GM21390 (cell line): ENCODE results near the gene SLC29A3.

Source experiments
- ATAC-seq: cut with Tn5 transposase; IDR thresholded peaks from one replicate; pipeline ENCODE4 v1.9.1; 2021; ENCODE audit not compliant: unreplicated experiment

The SLC29A3 gene

DNA sequence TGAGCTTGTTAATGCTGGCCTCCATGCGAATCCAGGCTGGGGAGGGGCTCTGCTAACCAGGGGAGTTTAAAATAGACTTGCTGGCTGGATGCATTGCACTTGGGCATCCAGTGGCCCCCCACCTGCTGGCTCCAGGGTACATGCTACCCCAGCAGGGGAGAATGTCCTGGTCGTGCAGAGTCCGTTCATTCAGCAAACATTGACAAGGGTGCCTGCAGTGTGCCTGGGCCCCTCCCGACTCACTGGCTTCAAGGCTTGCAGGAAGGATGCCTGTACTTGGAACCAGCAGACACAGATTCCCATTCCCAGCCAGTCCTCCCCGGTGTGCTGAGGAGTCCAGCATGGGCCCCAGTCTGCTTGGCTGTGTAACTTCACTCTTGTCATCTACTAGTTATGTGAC is 1.5 kb downstream of the SLC29A3 start:
- no peak for ATAC-seq

DNA sequence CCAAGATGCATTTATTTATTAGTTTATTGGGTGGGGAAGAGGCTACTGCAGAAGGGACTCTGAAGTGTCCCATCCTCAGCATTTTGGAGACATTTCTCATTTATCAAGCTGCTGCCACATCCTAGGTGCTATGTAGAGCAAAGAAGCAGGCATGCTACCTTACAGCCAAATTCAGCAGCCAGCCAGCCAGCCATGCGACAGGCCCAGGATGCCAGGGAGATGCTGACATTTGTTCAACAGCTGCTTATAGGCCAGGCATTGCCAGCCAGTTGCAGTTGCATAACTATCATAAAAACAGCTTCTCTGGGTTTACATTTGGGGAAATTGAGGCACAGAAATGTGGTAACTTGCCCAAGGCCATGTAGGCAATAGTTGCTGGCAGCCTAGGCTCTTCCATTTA is 2.3 kb downstream of the SLC29A3 start:
- no peak for ATAC-seq

- no peak for ATAC-seq
Measured at GRCh38 chr10:71323407-71323806, 4.3 kb downstream of the SLC29A3 start.

DNA sequence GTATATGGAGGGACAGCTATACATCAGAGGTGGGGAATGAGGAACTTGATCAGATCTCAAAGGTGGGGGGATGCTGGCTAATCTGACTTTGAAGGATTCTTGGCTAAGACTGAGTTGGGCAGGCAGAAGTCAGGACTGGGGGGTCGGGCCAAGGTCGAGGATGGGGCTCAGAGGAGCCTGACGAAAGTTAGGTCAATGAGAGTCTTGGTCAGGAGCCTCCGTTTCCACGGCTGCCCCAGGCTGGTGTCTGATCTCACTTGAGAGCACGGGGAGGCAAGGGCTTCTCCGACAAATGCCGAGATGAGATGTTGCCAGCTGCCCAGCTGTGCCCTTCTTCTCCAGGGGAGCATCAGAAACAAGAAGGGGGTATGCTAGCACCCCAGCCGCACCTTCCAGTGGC is 5.7 kb downstream of the SLC29A3 start:
- no peak for ATAC-seq

DNA sequence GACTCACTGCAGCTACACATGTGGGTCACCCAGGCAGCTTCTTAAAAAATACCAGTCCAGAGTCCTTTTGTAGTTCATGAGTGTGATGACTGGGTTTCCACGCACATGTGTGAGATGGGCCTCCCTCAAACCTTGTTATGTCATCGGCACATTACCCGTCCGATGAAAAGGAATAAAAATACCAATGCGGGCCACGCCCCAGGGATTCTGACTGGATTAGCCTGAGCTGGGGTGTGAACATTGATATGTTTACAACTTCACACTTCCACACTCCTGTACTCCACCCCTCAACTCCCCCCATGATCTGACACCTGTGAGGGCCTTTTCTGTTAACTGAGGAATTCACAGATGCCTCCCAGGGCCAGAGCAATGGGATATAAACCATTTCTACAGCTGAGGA is 6.2 kb downstream of the SLC29A3 start:
- ATAC-seq: no peak

DNA sequence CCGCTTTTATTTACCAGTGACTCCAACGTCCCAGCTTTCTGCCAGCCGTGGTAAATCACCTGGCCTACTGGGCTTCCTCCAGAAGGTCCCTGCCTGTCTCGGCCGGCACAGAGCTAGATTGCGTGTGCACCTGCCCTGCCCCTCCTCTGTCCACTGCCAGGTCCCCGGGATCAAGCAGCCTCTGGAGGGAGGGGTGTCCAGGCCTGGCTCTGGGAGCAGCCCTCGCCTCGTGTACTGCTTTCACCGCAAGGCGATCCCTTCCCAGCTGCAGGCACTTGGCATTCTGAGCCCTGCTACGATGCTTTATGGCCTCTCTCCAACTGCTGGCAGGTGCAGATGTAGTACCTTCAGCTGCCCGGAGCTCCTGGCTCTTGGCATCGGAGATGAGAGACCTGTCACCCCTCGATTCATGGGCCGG is 7.4 kb downstream of the SLC29A3 start:
- ATAC-seq: no peak

- no peak for ATAC-seq
Measured at GRCh38 chr10:71330789-71331404, 11.8 kb downstream of the SLC29A3 start.

DNA sequence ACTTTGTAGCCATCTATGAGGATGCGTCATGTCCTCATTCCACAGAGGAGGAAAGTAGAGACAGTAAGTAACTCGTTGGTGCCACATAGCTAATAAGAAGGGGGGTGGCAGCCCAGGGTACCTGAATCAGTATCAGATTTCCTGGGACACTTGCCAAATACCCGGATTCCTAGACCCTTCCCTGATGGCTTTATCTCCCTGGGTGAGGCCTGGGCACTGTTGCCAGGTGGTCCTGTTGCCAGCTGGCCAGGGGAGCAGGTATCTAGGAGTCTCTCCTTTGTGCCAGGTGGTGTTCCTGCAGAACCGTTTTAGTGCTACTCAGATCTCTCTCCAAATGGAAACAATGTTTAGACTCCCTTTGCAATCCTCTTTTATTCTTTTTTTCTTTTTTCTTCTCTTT is 12.7 kb downstream of the SLC29A3 start:
- no peak for ATAC-seq

GRCh38 chr10:71332466-71332865 is 13.4 kb downstream of the SLC29A3 start:
- ATAC-seq: no peak

- ATAC-seq: no peak
Measured at GRCh38 chr10:71333129-71333887, 14.2 kb downstream of the SLC29A3 start.

DNA sequence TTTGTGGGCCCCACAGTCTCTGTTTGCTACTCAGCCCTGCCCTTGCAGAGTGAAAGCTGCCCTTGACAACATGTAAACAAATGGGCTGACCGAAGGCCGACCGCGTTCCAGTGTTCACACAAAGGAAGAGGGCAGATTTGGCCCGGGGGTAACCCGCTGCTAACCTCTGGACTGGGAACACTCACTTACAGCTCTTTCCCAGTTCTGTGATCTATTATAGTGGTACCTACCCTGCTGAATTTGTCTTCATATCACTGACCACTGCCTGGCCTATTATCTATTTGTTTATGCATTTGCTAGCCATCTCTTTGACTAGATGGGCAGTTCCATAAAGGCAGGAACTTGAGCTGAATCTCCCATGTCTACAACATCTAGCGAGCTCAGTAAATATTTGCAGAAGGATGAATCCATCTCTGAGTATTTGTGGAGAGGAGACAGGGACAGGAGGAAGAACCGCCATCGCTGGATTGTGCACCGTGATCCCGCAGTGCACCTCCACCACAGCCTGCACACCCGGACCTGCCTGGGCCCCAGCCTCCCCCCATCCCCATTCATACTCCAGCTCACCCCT is 15.2 kb downstream of the SLC29A3 start:
- ATAC-seq: no peak

DNA sequence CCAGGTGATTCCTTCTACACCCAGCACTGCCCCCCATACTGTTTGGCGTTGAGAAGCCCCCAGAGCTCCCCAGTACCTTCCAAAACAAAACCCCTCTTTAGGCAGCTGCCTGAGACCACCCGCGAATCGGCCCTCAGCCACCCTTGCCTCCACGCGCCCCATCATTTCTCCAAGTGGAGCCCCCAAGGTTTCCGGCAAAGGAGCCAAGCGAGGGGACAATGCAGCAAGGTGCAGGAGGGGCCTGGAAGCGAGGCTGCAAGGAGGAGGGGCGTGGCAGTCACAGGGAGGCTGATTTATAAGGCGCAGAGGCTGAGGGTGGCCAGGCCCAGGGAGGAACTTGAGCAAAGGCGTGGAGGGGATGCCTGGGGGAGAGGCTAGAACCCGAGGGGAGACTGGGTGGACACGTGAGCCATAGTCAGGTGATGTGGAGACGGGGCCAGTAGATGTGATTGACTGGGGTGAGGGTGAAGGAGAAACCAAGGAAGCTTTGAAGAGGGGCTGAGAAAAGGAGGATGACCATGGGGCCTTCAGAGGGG is 16.2 kb downstream of the SLC29A3 start:
- ATAC-seq: no peak

DNA sequence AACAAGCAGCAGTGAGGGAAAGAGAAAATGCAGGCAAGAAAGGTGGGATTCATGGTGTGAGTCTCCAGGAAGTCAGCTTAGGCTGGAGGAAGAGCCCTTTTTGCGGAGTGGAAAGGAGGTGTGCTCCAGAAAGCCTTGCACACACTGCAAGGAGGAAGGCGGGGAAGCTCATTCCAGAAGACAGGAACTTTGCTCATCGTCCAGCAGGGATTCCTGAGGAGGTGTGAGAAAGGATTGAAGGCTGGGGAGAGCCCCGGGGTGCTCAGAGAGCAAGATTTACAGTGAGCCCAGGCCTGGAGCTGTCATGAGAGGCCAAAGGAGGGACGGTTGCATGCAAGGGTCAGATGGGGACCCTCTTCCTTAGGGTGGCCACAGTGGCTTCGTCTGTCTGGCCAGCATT is 17.6 kb downstream of the SLC29A3 start:
- ATAC-seq: no peak

- ATAC-seq: no peak
Measured at GRCh38 chr10:71337219-71337701, 18.2 kb downstream of the SLC29A3 start.

GRCh38 chr10:71338728-71339495 is 19.9 kb downstream of the SLC29A3 start:
- ATAC-seq: no peak

DNA sequence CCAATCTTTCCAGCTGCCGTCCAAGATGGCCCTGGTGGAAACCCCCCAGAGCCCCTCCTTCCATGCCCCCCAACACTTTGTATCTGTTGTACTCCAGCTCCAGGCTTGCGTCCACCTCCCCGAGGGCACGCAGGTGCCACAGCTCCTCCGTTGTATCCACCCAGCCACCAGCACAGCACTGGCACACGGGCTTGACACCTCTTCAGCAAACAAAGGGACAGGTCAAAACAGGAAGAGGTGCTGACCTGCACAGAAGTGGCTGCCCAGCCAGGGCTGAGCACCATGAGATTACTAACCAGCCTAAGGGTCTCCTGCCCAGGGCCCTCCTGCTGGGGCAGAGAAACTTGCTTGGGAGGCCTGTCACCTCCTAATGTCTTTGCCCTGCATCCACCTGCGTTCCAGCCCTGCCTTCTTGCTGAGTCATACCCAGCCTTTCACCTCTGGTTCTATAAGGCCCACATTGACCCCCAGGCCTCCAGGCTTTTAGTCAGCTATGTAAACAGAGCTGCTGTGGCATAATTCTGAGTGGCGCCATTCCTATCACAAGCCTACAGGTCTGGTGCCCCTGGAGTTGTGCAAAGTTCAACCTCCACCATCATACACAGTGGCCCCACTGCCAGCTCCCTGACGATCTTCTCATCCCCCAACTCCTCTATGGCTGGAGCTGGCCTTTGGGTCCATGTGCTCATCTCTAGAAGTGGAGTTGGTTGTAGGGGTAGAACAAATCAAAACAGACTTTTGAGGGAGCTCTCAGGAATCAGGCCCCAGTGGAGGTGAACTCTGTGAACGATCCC is 20.9 kb downstream of the SLC29A3 start:
- no peak for ATAC-seq

DNA sequence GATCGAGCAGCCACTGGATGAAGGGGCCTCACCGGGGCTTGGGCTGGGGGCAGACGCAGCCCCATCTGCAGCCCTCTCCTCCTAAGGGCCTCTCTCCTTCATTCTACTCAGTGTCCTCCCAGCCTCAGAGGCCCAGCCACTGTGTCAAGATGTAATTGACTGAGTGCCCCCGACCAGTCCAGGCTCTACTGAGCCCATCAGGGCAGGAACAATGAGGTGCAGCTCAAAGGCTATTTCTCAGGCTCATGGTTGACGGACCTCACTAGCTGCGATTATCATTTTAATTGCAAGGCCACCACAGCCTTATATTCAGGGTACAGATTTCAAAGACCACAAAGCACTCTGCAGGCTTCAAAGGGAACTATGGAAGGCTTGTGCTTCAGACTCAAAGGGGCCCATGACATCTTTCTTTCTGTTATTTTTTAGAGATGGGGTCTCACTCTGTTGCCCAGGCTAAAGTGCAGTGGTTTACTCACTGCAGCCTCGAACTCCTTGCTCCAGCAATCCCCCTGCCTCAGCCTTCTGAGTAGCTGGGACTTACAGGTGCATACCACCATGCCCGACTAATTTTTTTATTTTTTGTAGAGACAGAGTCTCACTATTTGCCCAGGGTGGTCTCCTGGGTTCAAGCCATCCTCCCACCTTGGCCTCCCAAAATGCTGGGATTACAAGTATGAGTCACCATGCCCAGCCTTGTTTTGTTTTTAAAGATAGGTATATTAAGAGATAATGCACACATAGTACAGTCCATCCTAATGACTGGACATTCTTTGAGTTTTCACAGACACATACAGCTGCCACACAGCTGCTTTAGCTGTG is 23.7 kb downstream of the SLC29A3 start:
- ATAC-seq: no peak

- no peak for ATAC-seq
Measured at GRCh38 chr10:71343392-71343773, 24.3 kb downstream of the SLC29A3 start.

DNA sequence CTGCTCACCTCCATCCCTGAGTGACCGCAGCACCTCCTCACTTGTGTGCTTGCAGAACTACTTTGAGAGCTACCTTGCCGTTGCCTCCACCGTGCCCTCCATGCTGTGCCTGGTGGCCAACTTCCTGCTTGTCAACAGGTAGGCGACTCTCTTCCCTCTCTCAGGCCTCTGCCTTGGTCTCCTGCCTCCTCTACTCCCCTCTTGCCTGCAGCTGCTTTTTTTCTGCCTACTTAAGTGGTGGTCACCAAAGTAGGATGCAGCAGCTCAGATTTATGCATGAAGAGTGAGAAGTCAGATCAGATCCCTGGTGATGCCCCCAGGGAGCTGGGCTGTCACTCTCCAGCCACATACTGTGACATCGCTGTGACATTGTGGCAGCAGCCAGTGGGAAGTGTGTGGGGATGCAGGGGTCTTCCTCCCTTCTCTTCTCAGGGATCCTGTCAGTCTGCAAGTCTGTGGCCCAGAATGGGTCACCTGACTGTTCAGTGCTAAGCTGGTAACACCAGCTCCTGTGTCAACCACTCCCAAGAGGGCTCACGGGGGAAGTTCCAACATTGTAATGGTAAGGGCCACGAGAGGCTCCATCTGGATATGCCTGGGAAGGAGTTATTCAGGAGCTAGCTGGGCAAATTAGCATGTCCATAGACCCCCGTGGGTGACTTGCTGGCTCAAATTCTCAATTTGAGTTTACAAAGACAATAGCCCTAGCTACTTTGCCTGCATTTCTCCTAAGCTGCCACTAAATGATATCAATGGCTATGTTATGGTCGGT is 25.3 kb downstream of the SLC29A3 start:
- no peak for ATAC-seq
